CD4-positive, alpha-beta memory T cell (primary cell): ENCODE data around the gene NT5C3B. TPM values are rescaled to one million over a fixed set of nuclear protein-coding genes. Genes with fewer than 3 reads are reported as not detected.

Experiments
- CTCF ChIA-PET: fragments of 350-600 bp; sonication (Branson Sonifier 250); formaldehyde crosslinking; loops from one replicate; lab custom pipeline; 2021; ENCODE audit warnings: inconsistent platforms; ENCODE audit not compliant: partially characterized antibody; lab: Charles Lee
- POLR2A ChIA-PET: fragments of 350-600 bp; sonication (Branson Sonifier 250); formaldehyde crosslinking; loops from one replicate; lab custom pipeline; 2021; ENCODE audit not compliant: partially characterized antibody; lab: Charles Lee
- DNase-seq, 5 donors: peaks; one replicate each; pipeline versions ENCODE4 v3.0.0 to v3.0.0-alpha.2; 2020 to 2022; ENCODE audit warnings: mixed read lengths in 1 of 5
- H3K27ac ChIP-seq: one replicate; pipeline ENCODE4 v1.7.0; 2013; ENCODE audit warnings: low read depth, low read length
- H3K27me3 ChIP-seq: 2 replicates; pipeline ENCODE4 v1.7.0; 2013; ENCODE audit warnings: mild to moderate bottlenecking, low read length, moderate library complexity; ENCODE audit not compliant: insufficient read depth
- H3K36me3 ChIP-seq: 2 replicates; pipeline ENCODE4 v1.7.0; 2013; ENCODE audit warnings: mild to moderate bottlenecking, low read length, moderate library complexity; ENCODE audit not compliant: insufficient read depth
- H3K4me1 ChIP-seq: 2 replicates; pipeline ENCODE4 v1.7.0; 2013; ENCODE audit warnings: mild to moderate bottlenecking, low read length, moderate library complexity; ENCODE audit not compliant: insufficient read depth
- H3K4me3 ChIP-seq, 2 donors: one replicate each; pipeline ENCODE4 v1.7.0; 2013; ENCODE audit warnings: low read length in 2 of 2, mild to moderate bottlenecking in 1 of 2
- H3K9me3 ChIP-seq, 2 donors: one replicate each; pipeline ENCODE4 v1.7.0; 2013; ENCODE audit warnings: low read length in 2 of 2, control low read depth in 1 of 2; ENCODE audit not compliant: control insufficient read depth in 1 of 2
- H3K27ac Mint-ChIP-seq, 7 donors: one replicate each; pipeline ENCODE4 v1.8.0; 2020 to 2021; ENCODE audit warnings: mixed read lengths in 7 of 7, mild to moderate bottlenecking in 6 of 7, inconsistent platforms in 3 of 7, moderate library complexity in 3 of 7
- H3K27me3 Mint-ChIP-seq, 2 donors: one replicate each; pipeline ENCODE4 v1.8.0; 2020 to 2021; ENCODE audit warnings: mixed read lengths in 2 of 2
- H3K36me3 Mint-ChIP-seq, 2 donors: one replicate each; pipeline ENCODE4 v1.8.0; 2020 to 2021; ENCODE audit warnings: mixed read lengths in 2 of 2, inconsistent platforms in 1 of 2, mild to moderate bottlenecking in 1 of 2
- H3K4me1 Mint-ChIP-seq, 4 donors: one replicate each; pipeline ENCODE4 v1.8.0; 2020 to 2021; ENCODE audit warnings: mixed read lengths in 4 of 4, mild to moderate bottlenecking in 1 of 4
- H3K4me3 Mint-ChIP-seq, 8 donors: one replicate each; pipeline ENCODE4 v1.8.0; 2020 to 2021; ENCODE audit warnings: mixed read lengths in 8 of 8, mild to moderate bottlenecking in 7 of 8, moderate library complexity in 6 of 8, inconsistent platforms in 3 of 8
- H3K9me3 Mint-ChIP-seq, 8 donors: one replicate each; pipeline ENCODE4 v1.8.0; 2020 to 2021; ENCODE audit warnings: mixed read lengths in 8 of 8, mild to moderate bottlenecking in 5 of 8, inconsistent platforms in 3 of 8, moderate library complexity in 1 of 8
- intact Hi-C: fragments of 100-400 bp; cut with micrococcal nuclease; formaldehyde crosslinking; loops from one replicate; pipeline ENCODE4 v1.15.1; 2023
- polyA plus RNA-seq, 2 donors: library from polyadenylated mRNA; unstranded; fragments of 300-500 nt; fragmentation: Illumina TruSeq; gene quantifications; one replicate each; pipeline ENCODE4 v1.2.3, GENCODE V29; 2021
- total RNA-seq, 2 experiments: library from RNA; stranded (reverse); gene quantifications; one replicate each; pipeline ENCODE4 v1.2.3, GENCODE V29; 2021

NT5C3B gene
- total and polyA plus RNA-seq, 4 experiments from 2014 or later: 20.9 to 42.1 (median 31.9) TPM

DNA sequence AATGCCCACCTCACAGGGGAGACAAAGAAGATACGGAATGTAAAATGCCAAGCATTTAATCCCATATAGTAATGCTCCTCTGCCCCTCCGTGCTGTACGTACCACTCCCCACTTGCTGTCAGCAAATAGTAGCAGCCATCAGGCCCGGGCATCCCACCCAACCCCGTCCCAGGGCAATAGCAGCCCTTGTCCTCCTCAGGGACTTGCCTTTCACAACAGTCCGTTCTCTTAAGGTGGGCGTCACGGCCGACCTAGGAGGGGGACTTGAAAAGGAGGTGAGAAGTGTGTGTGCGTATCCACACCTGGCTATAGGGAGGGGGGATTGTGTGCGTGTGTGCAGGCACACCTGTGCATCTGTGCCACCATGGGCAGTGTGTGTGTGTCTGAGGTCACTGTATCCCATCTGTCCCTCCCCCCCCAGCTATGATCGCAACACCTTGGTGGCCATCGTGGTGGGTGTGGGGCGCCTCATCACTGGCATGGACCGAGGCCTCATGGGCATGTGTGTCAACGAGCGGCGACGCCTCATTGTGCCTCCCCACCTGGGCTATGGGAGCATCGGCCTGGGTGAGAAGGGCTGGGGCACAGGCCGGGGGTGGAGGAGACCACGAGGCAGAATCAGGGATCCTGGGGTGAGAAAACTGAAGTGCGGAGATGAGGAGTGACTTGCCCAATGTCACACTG lies 19.3 kb downstream of the NT5C3B start:
- no peaks in the 10 kb centered on the region for H3K27me3 Mint-ChIP-seq
- no peak overlapping the region for H3K4me3 Mint-ChIP-seq
- no peak overlapping the region for H3K4me3 ChIP-seq
- ChIA-PET POLR2A (no interaction called here), CTCF (interaction anchor here (0.6 kb wide), 1 partner anchor 63 kb away, joined by 5 read pairs; no protein-coding TSS in a partner anchor)
- H3K36me3 ChIP-seq: no peaks in the 10 kb centered on the region
- peaks cover 9% of the 10 kb centered on the region for H3K4me1 ChIP-seq
- no peak for DNase-seq
- H3K27ac Mint-ChIP-seq: no peak overlapping the region
- peaks cover 0 to 3% of the 10 kb centered on the region in 2 donors for H3K36me3 Mint-ChIP-seq
- H3K9me3 Mint-ChIP-seq: no peaks in the 10 kb centered on the region
- no peak overlapping the region for H3K27ac ChIP-seq
- peaks cover 6 to 10% (median 8%) of the 10 kb centered on the region in 4 donors for H3K4me1 Mint-ChIP-seq
- no peaks in the 10 kb centered on the region for H3K27me3 ChIP-seq
- H3K9me3 ChIP-seq: no peaks in the 10 kb centered on the region
- intact Hi-C loops: no loop called here

- Mint-ChIP-seq H3K27me3 (no peaks in the 10 kb centered on the region), H3K27ac (no peak overlapping the region), H3K9me3 (no peaks in the 10 kb centered on the region), H3K36me3 (peaks cover 0 to 5% of the 10 kb centered on the region in 2 donors), H3K4me1 (peaks cover 14 to 28% (median 19%) of the 10 kb centered on the region in 4 donors), H3K4me3 (peak overlapping the region in 1 of 8 donors; percentile 4)
- ChIA-PET POLR2A (no interaction called here), CTCF (interaction anchor here (0.6 to 1.3 kb wide), 2 partner anchors 13 to 14 kb away, joined by 4 to 5 read pairs; no protein-coding TSS in a partner anchor)
- DNase-seq: no peak
- peaks cover 20% of the 10 kb centered on the region for H3K4me1 ChIP-seq
- no peaks in the 10 kb centered on the region for H3K27me3 ChIP-seq
- no peaks in the 10 kb centered on the region for H3K9me3 ChIP-seq
- no peaks in the 10 kb centered on the region for H3K36me3 ChIP-seq
- H3K27ac ChIP-seq: no peak overlapping the region
- intact Hi-C loops: loop anchor here (5.0 kb wide), 1 partner anchor 118 kb away; the partner anchor contains the start of gene ODAD4
- H3K4me3 ChIP-seq: no peak overlapping the region
These were observed 21.8 kb downstream of the NT5C3B start for GRCh38 chr17:41814195-41814594.

- CTCF ChIA-PET: no interaction called here
These were observed 22.3 kb downstream of the NT5C3B start for GRCh38 chr17:41813699-41814124.

GRCh38 chr17:41813152-41813680 lies 22.8 kb downstream of the NT5C3B start:
- H3K4me1 Mint-ChIP-seq: peaks cover 14 to 28% (median 19%) of the 10 kb centered on the region in 4 donors
- ChIA-PET POLR2A (interaction anchor here (1.4 to 3.8 kb wide), 2 partner anchors 9 to 51 kb away, joined by 3 to 25 read pairs; partner anchors contain the start of gene KLHL11), CTCF (interaction anchor here (0.8 kb wide), 1 partner anchor 76 kb away, joined by 3 read pairs; no protein-coding TSS in a partner anchor)
- H3K27me3 Mint-ChIP-seq: no peaks in the 10 kb centered on the region
- H3K36me3 Mint-ChIP-seq: peaks cover 0 to 5% of the 10 kb centered on the region in 2 donors
- no peaks in the 10 kb centered on the region for H3K9me3 ChIP-seq
- intact Hi-C loops: loop anchor here (5.0 kb wide), 1 partner anchor 119 kb away; the partner anchor contains the start of gene ODAD4
- peak overlapping the region in 7 of 8 donors; percentile 26 to 84 (median 76) for H3K4me3 Mint-ChIP-seq
- H3K36me3 ChIP-seq: no peaks in the 10 kb centered on the region
- H3K27me3 ChIP-seq: no peaks in the 10 kb centered on the region
- no peak overlapping the region for H3K27ac ChIP-seq
- H3K9me3 Mint-ChIP-seq: no peaks in the 10 kb centered on the region
- DNase-seq: no peak
- peaks cover 20% of the 10 kb centered on the region for H3K4me1 ChIP-seq
- H3K27ac Mint-ChIP-seq: peak overlapping the region in 2 of 7 donors; percentile 18 to 79
- no peak overlapping the region for H3K4me3 ChIP-seq

More at GRCh38 chr17:41813699-41814124, 22.3 kb downstream of the NT5C3B start:
- H3K27me3 ChIP-seq: no peaks in the 10 kb centered on the region
- H3K27ac Mint-ChIP-seq: peak overlapping the region in 1 of 7 donors; percentile 79
- H3K9me3 Mint-ChIP-seq: no peaks in the 10 kb centered on the region
- H3K27me3 Mint-ChIP-seq: no peaks in the 10 kb centered on the region
- POLR2A ChIA-PET: interaction anchor here (3.8 kb wide), 1 partner anchor 50 kb away, joined by 25 read pairs; the partner anchor contains the start of gene KLHL11
- DNase-seq: no peak
- H3K36me3 ChIP-seq: no peaks in the 10 kb centered on the region
- peaks cover 20% of the 10 kb centered on the region for H3K4me1 ChIP-seq
- no peaks in the 10 kb centered on the region for H3K9me3 ChIP-seq
- intact Hi-C loops: loop anchor here (5.0 kb wide), 1 partner anchor 119 kb away; the partner anchor contains the start of gene ODAD4
- H3K4me3 ChIP-seq: no peak overlapping the region
- H3K4me3 Mint-ChIP-seq: peak overlapping the region in 5 of 8 donors; percentile 47 to 84 (median 66)
- no peak overlapping the region for H3K27ac ChIP-seq
- peaks cover 0 to 5% of the 10 kb centered on the region in 2 donors for H3K36me3 Mint-ChIP-seq
- peaks cover 14 to 28% (median 19%) of the 10 kb centered on the region in 4 donors for H3K4me1 Mint-ChIP-seq

DNA sequence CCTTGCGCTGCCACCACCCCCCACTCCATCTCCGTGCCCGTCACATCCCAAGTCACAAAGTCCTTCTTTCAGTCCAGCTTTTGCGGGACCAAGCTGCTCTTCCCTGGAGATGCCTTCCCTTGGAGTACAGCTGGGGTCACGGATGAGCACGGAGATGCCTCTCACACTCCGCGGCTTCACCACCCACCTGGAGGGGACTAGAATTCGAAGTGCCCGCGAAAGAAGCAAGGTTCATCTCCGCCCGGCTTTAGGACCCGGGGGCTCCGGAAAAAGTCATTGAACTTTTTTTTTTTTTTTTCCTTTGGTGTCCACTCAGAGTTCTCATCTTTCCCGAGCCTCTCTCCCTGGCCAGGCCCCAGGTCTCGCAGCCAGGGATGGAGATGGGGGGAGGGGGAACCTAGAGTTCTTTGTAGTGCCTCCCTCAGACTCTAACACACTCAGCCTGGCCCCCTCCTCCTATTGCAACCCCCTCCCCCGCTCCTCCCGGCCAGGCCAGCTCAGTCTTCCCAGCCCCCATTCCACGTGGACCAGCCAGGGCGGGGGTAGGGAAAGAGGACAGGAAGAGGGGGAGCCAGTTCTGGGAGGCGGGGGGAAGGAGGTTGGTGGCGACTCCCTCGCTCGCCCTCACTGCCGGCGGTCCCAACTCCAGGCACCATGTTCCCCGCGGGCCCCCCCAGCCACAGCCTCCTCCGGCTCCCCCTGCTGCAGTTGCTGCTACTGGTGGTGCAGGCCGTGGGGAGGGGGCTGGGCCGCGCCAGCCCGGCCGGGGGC lies 23.5 kb downstream of the NT5C3B start, which contains the start of gene FKBP10:
Gene FKBP10, plus strand, starts transcription at position 624 of the 771 bp plus-strand sequence. Its CDS starts 31 bp downstream, at position 655.
- Histone ChIP-seq H3K9me3 (no peaks in the 10 kb centered on the region), H3K4me1 (peaks cover 20% of the 10 kb centered on the region), H3K27me3 (no peaks in the 10 kb centered on the region), H3K4me3 (peak within 1 kb of the TSS; percentile 47 to 62), H3K36me3 (no peaks in the 10 kb centered on the region), H3K27ac (peak within 1 kb of the TSS; percentile 45)
- H3K27me3 Mint-ChIP-seq: no peaks in the 10 kb centered on the region
- peak within 1 kb of the TSS; percentile 86 to 97 (median 92) for H3K4me3 Mint-ChIP-seq
- DNase-seq: peak; percentile 50 to 62 (median 53)
- H3K4me1 Mint-ChIP-seq: peaks cover 14 to 28% (median 19%) of the 10 kb centered on the region in 4 donors
- peak within 1 kb of the TSS; percentile 57 to 94 (median 75) for H3K27ac Mint-ChIP-seq
- intact Hi-C loops: loop anchor here (5.0 kb wide), 1 partner anchor 120 kb away; the partner anchor contains the start of gene ODAD4
- ChIA-PET POLR2A (interaction anchor here (1.1 to 3.8 kb wide), 6 partner anchors 10 to 123 kb away, joined by 3 to 25 read pairs (median 8); partner anchors contain the start of genes EIF1, KLHL11 and NT5C3B), CTCF (interaction anchor here (0.8 to 3.9 kb wide), 8 partner anchors 12 to 153 kb away, joined by 3 to 35 read pairs (median 5); no protein-coding TSS in a partner anchor)
- peaks cover 0 to 5% of the 10 kb centered on the region in 2 donors for H3K36me3 Mint-ChIP-seq
- no peaks in the 10 kb centered on the region for H3K9me3 Mint-ChIP-seq

- no peaks in the 10 kb centered on the region for H3K27me3 Mint-ChIP-seq
- H3K36me3 Mint-ChIP-seq: peaks cover 0 to 5% of the 10 kb centered on the region in 2 donors
- H3K36me3 ChIP-seq: no peaks in the 10 kb centered on the region
- H3K27ac Mint-ChIP-seq: peak within 1 kb of the TSS; percentile 57 to 94 (median 75)
- ChIA-PET POLR2A (interaction anchor here (0.9 to 3.8 kb wide), 13 partner anchors 8 to 205 kb away, joined by 3 to 25 read pairs (median 4); partner anchors contain the start of genes DNAJC7, EIF1, HAP1 and JUP), CTCF (interaction anchor here (1.0 to 3.9 kb wide), 13 partner anchors 11 to 154 kb away, joined by 3 to 35 read pairs (median 5); partner anchors contain the start of genes ACLY and JUP)
- intact Hi-C loops: loop anchor here (1.0 to 5.0 kb wide), 2 partner anchors 10 to 121 kb away; partner anchors contain the start of gene ODAD4
- H3K4me3 ChIP-seq: peak within 1 kb of the TSS; percentile 47 to 62
- no peaks in the 10 kb centered on the region for H3K27me3 ChIP-seq
- peaks cover 14 to 28% (median 19%) of the 10 kb centered on the region in 4 donors for H3K4me1 Mint-ChIP-seq
- peak; percentile 76 to 83 (median 80) for DNase-seq
- peaks cover 20% of the 10 kb centered on the region for H3K4me1 ChIP-seq
- peak within 1 kb of the TSS; percentile 45 for H3K27ac ChIP-seq
- no peaks in the 10 kb centered on the region for H3K9me3 Mint-ChIP-seq
- peak within 1 kb of the TSS; percentile 87 to 97 (median 92) for H3K4me3 Mint-ChIP-seq
- no peaks in the 10 kb centered on the region for H3K9me3 ChIP-seq
These were observed 24.3 kb downstream of the NT5C3B start, which contains the start of gene P3H4 for GRCh38 chr17:41811549-41812380. TSS of gene P3H4 (minus strand) at chr17:41811949. CDS start at chr17:41811915, 34 bp downstream.
